PC-9 (cell line): Measurements from ENCODE around the gene LCE2C.

Source experiments
- CTCF ChIP-seq: fragments of 200-600 bp; sonication (generic); conservative IDR thresholded peaks from 2 replicates; pipeline ENCODE4 v1.6.1; 2017; ENCODE audit warnings: mixed run types, antibody characterized with exemption, mild to moderate bottlenecking, moderate library complexity
- EZH2 ChIP-seq: fragments of 200-600 bp; sonication (generic); IDR thresholded peaks from 2 replicates; pipeline ENCODE4 v1.8.0; 2017; ENCODE audit warnings: antibody characterized with exemption, low read depth

- no peak for TF ChIP-seq CTCF
- TF ChIP-seq EZH2, result no peak
Measured at GRCh38 chr1:152657677-152658076, 17.4 kb upstream of the LCE2C start.
